H1 (cell line): ENCODE data around the gene SLC23A1. TPM values are rescaled to one million over a fixed set of nuclear protein-coding genes. Genes with fewer than 3 reads are reported as not detected.

Source experiments
- CTCF ChIA-PET: fragments of 300-600 bp; sonication (Branson Sonifier 250); formaldehyde crosslinking; loops from one replicate; lab custom pipeline; 2021; ENCODE audit not compliant: partially characterized antibody; lab: Charles Lee
- POLR2A ChIA-PET: fragments of 300-600 bp; sonication (Branson Sonifier 250); formaldehyde crosslinking; loops from one replicate; lab custom pipeline; 2021; ENCODE audit warnings: inconsistent platforms; ENCODE audit not compliant: partially characterized antibody; lab: Charles Lee
- DNase-seq, 2 experiments: peaks; one replicate each; pipeline versions ENCODE4 v3.0.0 to v3.0.0-alpha.2; 2010 to 2022; ENCODE audit warnings: low spot score in 2 of 2, low read depth in 1 of 2, mixed read lengths in 1 of 2
- FAIRE-seq: peaks from 2 replicates; lab custom pipeline; 2011; peaks lifted over from hg19 to GRCh38; lab: Jason Lieb, UNC
- H2AFZ ChIP-seq: 2 replicates; pipeline ENCODE4 v1.8.1; 2012; ENCODE audit warnings: low read length, inconsistent platforms
- H2AK5ac ChIP-seq: 2 replicates; pipeline ENCODE4 v1.6.1; 2013; ENCODE audit warnings: low read depth, low read length
- H2BK120ac ChIP-seq: replicated peaks from 2 replicates; pipeline ENCODE3; 2013; ENCODE audit warnings: low read depth, low read length, inconsistent platforms
- H2BK12ac ChIP-seq: 2 replicates; pipeline ENCODE4 v1.6.1; 2013; ENCODE audit warnings: low read depth, low read length
- H2BK15ac ChIP-seq: 2 replicates; pipeline ENCODE4 v1.6.1; 2013; ENCODE audit warnings: low read length
- H2BK20ac ChIP-seq: 2 replicates; pipeline ENCODE4 v1.6.1; 2013; ENCODE audit warnings: low read length
- H2BK5ac ChIP-seq: 2 replicates; pipeline ENCODE4 v1.6.1; 2013; ENCODE audit warnings: low read depth, low read length
- H3K14ac ChIP-seq: 2 replicates; pipeline ENCODE4 v1.6.1; 2013; ENCODE audit warnings: inconsistent platforms; ENCODE audit not compliant: insufficient read length
- H3K18ac ChIP-seq: 2 replicates; pipeline ENCODE4 v1.6.1; 2013; ENCODE audit warnings: low read length; ENCODE audit errors: extremely low read depth
- H3K23ac ChIP-seq: 2 replicates; pipeline ENCODE4 v1.6.1; 2013; ENCODE audit warnings: inconsistent platforms; ENCODE audit not compliant: insufficient read length
- H3K23me2 ChIP-seq: 2 replicates; pipeline ENCODE4 v1.6.1; 2013; ENCODE audit warnings: low read depth, low read length
- H3K27ac ChIP-seq: 2 replicates; pipeline ENCODE4 v1.6.1; 2011; ENCODE audit warnings: low read depth, low read length, inconsistent platforms
- H3K27me3 ChIP-seq, 4 experiments: replicated peaks in 1 of 4; 1 replicate in 1 of 4; 2 replicates in 3 of 4; pipeline versions ENCODE4 v1.6.1 to v1.8.1; 2011 to 2013; ENCODE audit warnings: low read length in 3 of 4, mild to moderate bottlenecking in 3 of 4, inconsistent platforms in 2 of 4, mixed read lengths in 2 of 4, moderate library complexity in 1 of 4; ENCODE audit not compliant: control insufficient read depth in 3 of 4, insufficient read depth in 3 of 4; ENCODE audit errors: extremely low read depth in 1 of 4
- H3K36me3 ChIP-seq, 4 experiments: 2 replicates each; pipeline versions ENCODE4 v1.6.1 to v1.8.1; 2011 to 2013; ENCODE audit warnings: mild to moderate bottlenecking in 4 of 4, low read length in 3 of 4, moderate library complexity in 2 of 4, control low read depth in 1 of 4, inconsistent platforms in 1 of 4; ENCODE audit not compliant: insufficient read depth in 4 of 4, control insufficient read depth in 2 of 4
- H3K4ac ChIP-seq: replicated peaks from 2 replicates; pipeline ENCODE3; 2013; ENCODE audit warnings: low read length, low read depth, mixed read lengths, inconsistent platforms; ENCODE audit not compliant: insufficient read length
- H3K4me1 ChIP-seq, 4 experiments: replicated peaks in 1 of 4; 1 replicate in 1 of 4; 2 replicates in 3 of 4; pipeline versions ENCODE4 v1.6.1 to v1.8.1; 2011 to 2013; ENCODE audit warnings: low read length in 3 of 4, inconsistent platforms in 2 of 4, mixed read lengths in 1 of 4; ENCODE audit not compliant: insufficient read depth in 4 of 4, control insufficient read depth in 3 of 4
- H3K4me2 ChIP-seq, 2 experiments: 2 replicates each; pipeline versions ENCODE4 v1.6.1 to v1.8.1; 2011 to 2013; ENCODE audit warnings: low read depth in 2 of 2, low read length in 2 of 2, control low read depth in 1 of 2, inconsistent platforms in 1 of 2, mild to moderate bottlenecking in 1 of 2; ENCODE audit not compliant: insufficient read depth in 1 of 2
- H3K4me3 ChIP-seq, 4 experiments: fragments of 200-600, 300-600 bp in 1 of 4; sonication (generic), shearing (Covaris generic), sonication (Bioruptor Twin) in 1 of 4; 2 replicates each; pipeline versions ENCODE4 v1.5.1 to v1.8.1; 2011 to 2016; ENCODE audit warnings: low read length in 4 of 4, low read depth in 3 of 4, control low read depth in 2 of 4, inconsistent platforms in 2 of 4, mild to moderate bottlenecking in 2 of 4, mixed read lengths in 1 of 4, moderate library complexity in 1 of 4; ENCODE audit not compliant: insufficient read depth in 2 of 4; ENCODE audit errors: extremely low read depth in 1 of 4
- H3K56ac ChIP-seq: replicated peaks from 2 replicates; pipeline ENCODE3; 2013; ENCODE audit warnings: low read depth, mild to moderate bottlenecking, mixed read lengths, low read length, inconsistent platforms; ENCODE audit not compliant: insufficient read length
- H3K79me1 ChIP-seq: 2 replicates; pipeline ENCODE4 v1.6.1; 2013; ENCODE audit warnings: low read depth, low read length, control low read depth
- H3K79me2 ChIP-seq, 2 experiments: 2 replicates each; pipeline versions ENCODE4 v1.6.1 to v1.8.1; 2012 to 2013; ENCODE audit warnings: low read length in 2 of 2, mild to moderate bottlenecking in 2 of 2, inconsistent platforms in 1 of 2; ENCODE audit not compliant: insufficient read depth in 2 of 2, control insufficient read depth in 1 of 2
- H3K9ac ChIP-seq, 4 experiments: replicated peaks in 1 of 4; 1 replicate in 1 of 4; 2 replicates in 3 of 4; pipeline versions ENCODE4 v1.6.1 to v1.8.1; 2011 to 2013; ENCODE audit warnings: low read depth in 3 of 4, low read length in 3 of 4, control low read depth in 2 of 4, mild to moderate bottlenecking in 2 of 4, moderate library complexity in 2 of 4, inconsistent platforms in 1 of 4; ENCODE audit errors: extremely low read depth in 1 of 4
- H3K9me3 ChIP-seq, 2 experiments: 2 replicates each; pipeline versions ENCODE4 v1.6.1 to v1.8.1; 2012 to 2013; ENCODE audit warnings: mild to moderate bottlenecking in 2 of 2, moderate library complexity in 2 of 2, control low read depth in 1 of 2, inconsistent platforms in 1 of 2, low read depth in 1 of 2, low read length in 1 of 2, mixed read lengths in 1 of 2; ENCODE audit not compliant: insufficient read depth in 2 of 2
- H4K20me1 ChIP-seq, 2 experiments: replicated peaks in 1 of 2; 2 replicates each; pipeline versions ENCODE3 to v1.8.1; 2011 to 2013; ENCODE audit warnings: inconsistent platforms in 2 of 2, low read length in 2 of 2, mild to moderate bottlenecking in 1 of 2; ENCODE audit not compliant: insufficient read depth in 2 of 2, control insufficient read depth in 1 of 2
- H4K5ac ChIP-seq: 2 replicates; pipeline ENCODE4 v1.6.1; 2013; ENCODE audit warnings: low read length, low read depth, mixed read lengths, inconsistent platforms; ENCODE audit not compliant: insufficient read length
- H4K8ac ChIP-seq: 2 replicates; pipeline ENCODE4 v1.8.0; 2013; ENCODE audit warnings: mild to moderate bottlenecking, moderate library complexity, low read length, inconsistent platforms; ENCODE audit not compliant: insufficient read depth; ENCODE audit errors: extremely low read depth
- H4K91ac ChIP-seq: replicated peaks from 2 replicates; pipeline ENCODE3; 2013; ENCODE audit warnings: low read length, mixed read lengths, inconsistent platforms; ENCODE audit not compliant: insufficient read length
- CBX8 ChIP-seq: fragments of 300-800, 300-1000 bp; sonication (generic); IDR thresholded peaks from 2 replicates; pipeline ENCODE4 v1.7.1; 2016; ENCODE audit warnings: low read depth, low read length, borderline replicate concordance
- CEBPB ChIP-seq: IDR thresholded peaks from 2 replicates; pipeline ENCODE4 v1.6.1; 2012; ENCODE audit warnings: low read depth, low read length
- GABPA ChIP-seq: IDR thresholded peaks from 2 replicates; pipeline ENCODE4 v1.6.1; 2011; ENCODE audit warnings: mild to moderate bottlenecking, low read length, moderate library complexity, borderline replicate concordance; ENCODE audit not compliant: insufficient read depth
- HDAC2 ChIP-seq, 2 experiments: fragments of 300-600 bp in 1 of 2; sonication (generic) in 1 of 2; IDR thresholded peaks; 2 replicates each; pipeline ENCODE4 v1.6.1; 2011 to 2012; ENCODE audit warnings: low read depth in 2 of 2, low read length in 2 of 2, mild to moderate bottlenecking in 2 of 2, moderate library complexity in 2 of 2, borderline replicate concordance in 1 of 2, inconsistent platforms in 1 of 2
- KDM1A ChIP-seq: fragments of 200-600, 300-600 bp; sonication (generic); IDR thresholded peaks from 2 replicates; pipeline ENCODE4 v1.7.1; 2016; ENCODE audit warnings: mild to moderate bottlenecking, low read length, borderline replicate concordance
- MAX ChIP-seq: IDR thresholded peaks from 2 replicates; pipeline ENCODE4 v1.6.1; 2012; ENCODE audit warnings: inconsistent platforms
- SAP30 ChIP-seq: fragments of 300-600 bp; sonication (generic); IDR thresholded peaks from 2 replicates; pipeline ENCODE4 v1.7.1; 2012; ENCODE audit warnings: low read length, moderate library complexity, mild to moderate bottlenecking, inconsistent platforms; ENCODE audit not compliant: insufficient read depth, insufficient replicate concordance
- WGBS, 2 experiments: shearing (Covaris generic) in 1 of 2; methylation state at CpG; one replicate each; pipeline versions ENCODE4 v1.1.6 to v1.1.7; 2013 to 2015; ENCODE audit warnings: low lambda C conversion rate in 2 of 2, mixed read lengths in 2 of 2, inconsistent platforms in 1 of 2, low coverage in 1 of 2, missing lambda C conversion rate in 1 of 2; ENCODE audit not compliant: insufficient replicate concordance in 2 of 2, insufficient coverage in 1 of 2, insufficient read length in 1 of 2; ENCODE audit errors: extremely low coverage in 1 of 2, missing lambda C conversion rate in 1 of 2; 5-methylcytosine and 5-hydroxymethylcytosine counted together
- long read RNA-seq, 2 experiments: library from RNA in 1 of 2; library from capped mRNA in 1 of 2; stranded (forward); transcript quantifications; one replicate each; pipeline ENCODE4 v2.0.0, GENCODE V29; 2021; ENCODE audit warnings: inconsistent platforms in 1 of 2
- polyA minus RNA-seq, 3 experiments: library from RNA; depleted of rRNA, polyadenylated mRNA; stranded (reverse); fragments of >200 nt; gene quantifications; 1 replicate in 2 of 3; 2 replicates in 1 of 3; pipeline ENCODE4 v1.2.3, GENCODE V29; 2011
- polyA plus RNA-seq, 7 experiments: library from polyadenylated mRNA; depleted of rRNA in 3 of 7; stranded (reverse) in 5 of 7; unstranded in 2 of 7; fragments of >200 nt in 5 of 7; fragments of 200-250 nt in 2 of 7; gene quantifications; 1 replicate in 5 of 7; 2 replicates in 1 of 7; 4 replicates in 1 of 7; pipeline versions ENCODE4 v1.2.1 to v1.2.3, GENCODE V29; 2011 to 2013; ENCODE audit warnings: missing spikeins in 2 of 7, mixed read lengths in 2 of 7
- total RNA-seq: library from RNA; stranded (reverse); fragmentation: NEBNext Ultra II Directional; extraction: Animal tissue kit (Norgen Biotek cat#: 25700); gene quantifications from 2 replicates; pipeline ENCODE4 v1.2.1, GENCODE V29; 2021

Gene SLC23A1
- not detected in 2 replicates for total RNA-seq
- polyA plus RNA-seq (2011; rRNA removed) = 0.03 TPM in 1 of 2 replicates, not detected in the other
- polyA plus RNA-seq (2011; cell fraction: cytosol; rRNA removed) = not detected
- polyA plus RNA-seq (2011; cell fraction: nucleus; rRNA removed) = 0.16 TPM
- polyA plus RNA-seq (2012, experiment 1 of 2) = 0.12 to 0.50 TPM (median 0.24 TPM) in 4 replicates
- not detected for polyA plus RNA-seq (2012, experiment 2 of 2)
- not detected for polyA plus RNA-seq (2013, experiment 1 of 2)
- polyA plus RNA-seq (2013, experiment 2 of 2) = not detected
- not detected in 2 replicates for polyA minus RNA-seq (2011; rRNA and poly(A)+ RNA removed)
- not detected for polyA minus RNA-seq (2011; cell fraction: cytosol; rRNA and poly(A)+ RNA removed)
- not detected for polyA minus RNA-seq (2011; cell fraction: nucleus; rRNA and poly(A)+ RNA removed)
- long read RNA-seq, experiment 1 = 0 reads
- long read RNA-seq, experiment 2 = 0 reads

GRCh38 chr5:139383275-139383992 lies at the start of gene SLC23A1:
TSS of gene SLC23A1 (minus strand) at chr5:139383297. CDS start at chr5:139383253, 44 bp downstream.
- Histone ChIP-seq H2BK12ac (no peak within 1 kb of the TSS), H2AFZ (no peak within 1 kb of the TSS), H4K8ac (no peak within 1 kb of the TSS; the same call in 1 of the 2 replicates), H3K23me2 (no peaks in the 10 kb centered on the region), H4K5ac (no peak within 1 kb of the TSS), H3K27ac (no peak within 1 kb of the TSS), H4K20me1 (peaks cover 0 to 2% of the 10 kb centered on the region in 2 experiments), H3K23ac (no peak within 1 kb of the TSS), H2BK15ac (no peak within 1 kb of the TSS; the same call in 1 of the 2 replicates), H3K4me1 (peaks cover 3 to 17% (median 7%) of the 10 kb centered on the region in 4 experiments), H3K18ac (no peak within 1 kb of the TSS), H3K14ac (no peak within 1 kb of the TSS), H2BK120ac (no peak within 1 kb of the TSS), H3K27me3 (no peaks in the 10 kb centered on the region), H3K4ac (no peak within 1 kb of the TSS), H2BK20ac (no peak within 1 kb of the TSS), H2BK5ac (no peak within 1 kb of the TSS), H3K56ac (no peak within 1 kb of the TSS), H3K79me1 (no peaks in the 10 kb centered on the region; the same call in 1 of the 2 replicates), H2AK5ac (no peak within 1 kb of the TSS), H3K36me3 (no peaks in the 10 kb centered on the region), H3K9ac (no peak within 1 kb of the TSS), H3K4me2 (no peak within 1 kb of the TSS), H3K79me2 (no peaks in the 10 kb centered on the region), H3K4me3 (no peak within 1 kb of the TSS), H4K91ac (no peak within 1 kb of the TSS), H3K9me3 (no peaks in the 10 kb centered on the region)
- TF ChIP-seq MAX (no peak), HDAC2 (IDR thresholded peaks at IDR 0.05; ENCODE audit: borderline replicate concordance in 1 of 2, low read depth in 2 of 2, low read length in 2 of 2) (no peak), KDM1A (no peak), SAP30 (no peak), GABPA (no peak), CBX8 (no peak), CEBPB (peak; percentile 44; the same call in 1 of the 2 replicates)
- ChIA-PET CTCF (interaction anchor here (1.2 kb wide), 1 partner anchor 252 kb away, joined by 3 read pairs; no protein-coding TSS in a partner anchor), POLR2A (interaction anchor here (1.1 kb wide), 1 partner anchor 42 kb away, joined by 3 read pairs; the partner anchor contains the start of gene PAIP2)
- no peak for FAIRE-seq
- DNase-seq = no peak
- 90% methylated on average over 10 of the region's 10 CpGs; no CpG with 5 or more reads in 1 of the 2 experiments for WGBS, 2 experiments
